ENCODE data around the gene RAB9B.
A peak's percentile ranks its signal among the peaks of the same experiment; 100 is the strongest.
"Not testable (repeated sequence)": the region's sequence is repeated elsewhere in the genome, so short reads cannot be mapped to it uniquely, and the experiment has no call there.

Gene RAB9B, protein sequence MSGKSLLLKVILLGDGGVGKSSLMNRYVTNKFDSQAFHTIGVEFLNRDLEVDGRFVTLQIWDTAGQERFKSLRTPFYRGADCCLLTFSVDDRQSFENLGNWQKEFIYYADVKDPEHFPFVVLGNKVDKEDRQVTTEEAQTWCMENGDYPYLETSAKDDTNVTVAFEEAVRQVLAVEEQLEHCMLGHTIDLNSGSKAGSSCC

DNA sequence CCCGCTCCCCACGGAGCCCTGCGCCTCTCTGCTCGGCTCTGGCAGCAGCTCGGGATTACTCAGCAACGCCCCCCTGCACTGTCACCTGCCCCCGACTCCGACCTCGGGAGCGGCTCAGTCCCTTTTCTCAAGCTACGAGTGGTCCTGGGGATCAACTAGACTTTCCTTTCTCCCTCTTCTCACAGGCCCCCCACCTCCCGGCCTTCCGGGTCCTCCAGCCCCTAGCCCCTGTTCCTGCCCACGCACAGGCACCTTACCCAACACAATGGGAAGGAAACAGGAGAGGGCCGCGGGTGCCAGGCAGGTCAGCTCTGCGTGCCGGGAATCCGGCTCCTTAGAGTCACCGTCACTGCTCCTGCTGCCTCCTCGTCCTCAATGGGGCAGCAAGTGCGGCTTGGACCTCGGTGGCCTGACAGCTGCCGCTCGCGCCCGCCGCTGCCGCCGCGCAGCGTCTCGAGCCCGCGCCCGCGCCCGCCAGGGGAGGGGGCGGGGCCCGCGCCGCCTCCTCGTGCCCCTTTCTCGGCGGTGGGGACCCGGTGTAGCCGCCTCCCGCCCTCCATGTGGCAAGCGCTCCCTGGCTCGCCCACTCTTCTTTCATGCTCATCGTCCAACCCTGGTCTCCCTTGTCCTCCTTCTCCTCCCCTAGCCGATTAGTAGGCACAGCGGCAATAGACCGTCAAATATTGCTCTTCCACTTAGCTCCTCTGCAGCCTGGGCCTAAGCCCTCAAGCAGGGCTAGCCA, at the start of gene RAB9B:
Gene RAB9B (minus strand): TSS at position 455 of the 742 bp plus-strand sequence. CDS start 6,473 bp downstream, outside the sequence.
- peak; percentile 10 for DNase-seq

DNA sequence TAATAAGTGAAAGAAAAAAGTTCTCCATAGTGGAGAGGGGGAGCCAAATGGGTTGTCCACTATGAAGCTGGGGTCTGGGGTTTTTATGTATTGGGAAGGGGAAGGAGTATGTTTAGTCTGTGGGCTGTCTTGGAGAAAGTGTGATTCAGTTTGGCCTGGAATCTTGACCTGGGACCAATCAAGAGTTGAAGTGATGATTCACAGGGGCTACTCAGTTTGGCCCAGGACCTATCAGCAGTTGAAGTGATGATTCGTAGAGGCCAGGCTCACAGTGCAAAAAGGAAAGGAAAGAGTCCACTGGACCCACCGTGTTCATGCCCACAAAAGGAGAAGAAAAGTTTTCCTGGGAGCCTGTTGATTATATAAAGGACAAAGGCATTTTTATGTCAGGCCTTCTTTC, 47.3 kb upstream of the RAB9B start:
- DNase-seq = no peak

DNA sequence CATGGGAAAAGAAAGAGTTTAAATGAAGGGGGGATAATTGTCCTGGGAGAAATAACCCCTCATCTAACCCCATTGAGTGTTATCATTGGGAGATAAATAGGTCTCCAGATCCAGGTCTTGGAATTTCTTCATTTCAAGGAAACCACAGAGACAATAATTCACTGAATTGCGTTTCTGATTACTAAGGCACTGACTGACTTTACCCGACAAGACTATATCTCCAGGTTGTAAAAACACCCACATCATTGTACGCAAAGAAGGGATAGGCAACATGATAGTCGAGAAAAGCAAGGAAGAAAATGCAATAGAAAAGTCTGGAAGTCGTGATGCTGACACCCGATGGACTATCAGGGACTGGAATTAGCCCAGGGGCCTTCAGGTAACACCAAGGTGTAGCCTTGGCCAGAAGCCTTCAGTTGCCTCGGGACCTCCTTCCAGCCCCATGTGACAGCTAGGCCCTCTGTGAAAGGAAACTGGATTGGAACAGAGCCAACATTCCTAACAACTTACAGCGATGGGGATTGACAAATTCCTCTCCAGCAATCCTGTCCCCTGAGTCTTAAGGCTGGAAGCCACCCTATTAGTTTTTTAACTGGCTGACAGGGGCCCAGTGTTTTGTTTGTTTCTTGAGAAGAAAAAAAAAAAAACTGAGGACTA, 46.5 kb upstream of the RAB9B start:
- no peak for DNase-seq

- no peak for DNase-seq
These were observed 45.5 kb upstream of the RAB9B start for GRCh38 chrX:103877571-103877970.

GRCh38 chrX:103864886-103865534, 33.0 kb upstream of the RAB9B start:
- no peak for DNase-seq

GRCh38 chrX:103864149-103864548, 32.1 kb upstream of the RAB9B start:
- no peak for DNase-seq

GRCh38 chrX:103861200-103861599, 29.1 kb upstream of the RAB9B start:
- no peak for DNase-seq

DNA sequence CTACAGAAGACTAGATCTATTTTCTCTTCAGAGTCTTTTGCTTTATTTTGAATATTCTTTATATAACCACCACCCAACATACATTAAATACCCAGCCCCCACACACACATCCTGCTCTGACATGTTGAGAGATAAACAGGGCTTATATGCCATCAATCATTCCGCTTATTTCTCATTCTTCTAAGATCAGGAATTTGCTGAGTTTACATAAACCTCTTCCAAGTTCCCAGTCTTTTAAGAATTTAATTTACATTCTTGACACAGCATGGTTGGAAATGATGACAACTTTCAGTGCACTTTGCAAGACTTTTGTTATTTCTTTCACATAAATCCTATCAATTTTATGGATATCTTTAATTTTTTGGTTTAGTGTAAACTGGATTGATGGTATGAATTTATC, 17.5 kb upstream of the RAB9B start:
- DNase-seq = no peak

- DNase-seq = no peak
These were observed 15.3 kb upstream of the RAB9B start for GRCh38 chrX:103847174-103847870.

GRCh38 chrX:103846386-103846785, 14.3 kb upstream of the RAB9B start:
- no peak for DNase-seq

- peak; percentile 0 for DNase-seq
These were observed 13.2 kb upstream of the RAB9B start for GRCh38 chrX:103845165-103845653.

DNA sequence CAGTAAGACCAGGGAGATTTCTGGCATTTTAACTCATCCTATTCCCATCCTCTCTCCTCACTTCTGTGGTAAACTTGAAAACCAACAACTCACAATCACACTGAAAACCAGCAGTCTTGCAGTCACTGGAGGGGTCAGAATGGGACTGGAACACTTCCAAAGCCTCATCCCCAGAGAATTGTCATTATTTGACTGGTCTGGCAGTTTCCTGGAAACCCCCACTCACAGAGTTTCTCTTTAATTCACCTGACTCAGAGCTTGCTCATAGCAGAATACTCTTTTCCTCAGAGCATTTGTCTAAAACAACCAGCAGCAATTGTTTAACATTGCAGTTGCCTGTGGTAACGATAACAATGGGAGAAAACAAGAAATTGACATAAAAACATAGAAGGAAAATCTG, 7.3 kb upstream of the RAB9B start:
- no peak for DNase-seq

DNA sequence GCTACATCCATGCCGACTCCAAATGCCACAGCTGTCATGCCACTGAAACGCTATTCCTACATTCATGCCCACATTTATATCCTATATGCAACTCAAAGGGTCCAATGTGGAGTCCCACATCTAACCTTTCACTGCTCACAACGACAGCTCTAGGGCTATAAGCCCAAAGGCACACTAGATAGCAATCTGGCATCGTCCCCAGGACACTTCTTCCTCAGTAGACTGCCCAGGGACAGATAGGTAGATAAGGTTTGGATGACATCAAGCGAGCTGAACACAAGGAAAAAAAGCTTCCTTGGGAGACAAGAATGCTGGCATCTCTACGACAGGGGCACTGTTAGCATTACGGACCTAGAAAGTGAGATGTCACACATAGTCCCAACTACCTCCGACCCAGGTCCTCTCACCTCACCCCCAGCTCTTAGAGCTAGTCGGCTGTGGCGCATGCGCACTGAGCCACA, 685 bp downstream of the RAB9B start:
- DNase-seq = peak; percentile 48

- DNase-seq = no peak
These were observed 1.2 kb downstream of the RAB9B start for GRCh38 chrX:103830848-103831247.

DNA sequence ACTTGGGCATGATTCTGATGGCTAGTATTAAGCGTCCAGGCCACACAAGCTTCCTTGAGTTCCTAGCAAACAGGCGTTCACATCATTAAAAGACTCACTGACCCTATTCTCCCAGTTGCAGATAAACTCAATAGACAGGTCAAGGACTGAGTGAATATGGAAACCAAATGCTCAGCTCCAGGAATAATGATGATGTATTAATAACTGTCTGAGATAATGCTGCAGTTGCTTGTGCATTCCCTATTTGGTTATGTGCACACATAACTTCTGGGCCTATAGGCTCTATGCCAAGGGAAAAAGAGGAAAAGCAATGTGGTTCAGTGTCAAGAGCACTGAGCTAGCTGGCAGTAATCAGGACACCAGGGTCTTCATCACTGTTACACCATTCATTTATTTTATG, 3.5 kb downstream of the RAB9B start:
- DNase-seq = no peak

GRCh38 chrX:103825881-103826280, 6.2 kb downstream of the RAB9B start:
- no peak for DNase-seq

- no peak for DNase-seq
These were observed 8.5 kb downstream of the RAB9B start for GRCh38 chrX:103823591-103823990.

GRCh38 chrX:103820802-103821201, 11.3 kb downstream of the RAB9B start:
- DNase-seq = not testable (repeated sequence)

DNA sequence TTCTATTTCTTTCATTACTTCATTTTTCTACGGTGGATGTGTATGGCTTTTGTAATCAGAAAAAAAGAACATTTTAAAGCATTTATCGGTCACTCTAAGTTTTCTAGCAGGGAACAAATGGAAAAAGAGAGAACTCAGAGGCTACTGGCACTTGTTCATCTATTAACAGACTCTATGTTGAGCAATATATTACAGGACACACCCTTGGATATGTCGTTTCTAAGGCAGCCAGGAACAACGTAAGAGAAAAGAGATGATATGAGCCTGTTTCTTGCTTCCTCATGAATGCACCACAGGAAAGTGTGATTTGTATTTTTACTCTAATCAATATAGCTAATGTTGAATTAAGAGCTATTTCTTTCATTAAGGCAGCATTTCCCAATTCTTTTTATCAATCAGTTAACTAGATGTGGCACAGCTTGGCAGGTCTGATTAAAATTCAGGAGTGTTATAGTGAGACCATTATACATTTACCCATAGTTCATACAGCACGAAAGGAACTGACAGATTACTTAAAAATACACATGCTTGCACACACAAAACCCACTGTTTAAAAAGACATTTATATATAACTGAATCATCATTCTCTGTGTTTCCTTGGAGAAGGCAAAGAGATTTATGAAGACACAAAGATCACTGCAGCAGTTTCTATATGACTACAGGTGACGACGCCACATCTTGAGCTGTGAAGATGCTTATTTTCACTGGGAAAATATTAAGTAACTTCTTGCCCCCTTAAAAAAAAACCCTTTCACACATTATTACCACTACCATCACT, 13.0 kb downstream of the RAB9B start:
- no peak for DNase-seq

- DNase-seq = peak; percentile 0
These were observed 14.6 kb downstream of the RAB9B start for GRCh38 chrX:103817502-103817901.

DNA sequence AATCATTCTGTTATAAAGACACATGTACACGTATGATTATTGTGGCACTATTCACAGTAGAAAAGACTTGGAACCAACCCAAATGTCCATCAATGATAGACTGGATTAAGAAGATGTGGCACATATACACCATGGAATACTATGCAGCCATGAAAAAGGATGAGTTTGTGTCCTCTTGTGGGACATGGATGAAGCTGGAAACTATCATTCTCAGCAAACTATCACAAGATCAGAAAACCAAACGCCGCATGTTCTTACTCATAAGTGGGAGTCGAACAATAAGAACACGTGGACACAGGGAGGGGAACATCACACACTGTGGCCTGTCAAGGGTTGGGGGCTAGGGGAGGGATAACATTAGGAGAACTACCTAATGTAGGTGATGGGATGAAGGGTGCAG, 15.0 kb downstream of the RAB9B start:
- DNase-seq = not testable (repeated sequence)

DNA sequence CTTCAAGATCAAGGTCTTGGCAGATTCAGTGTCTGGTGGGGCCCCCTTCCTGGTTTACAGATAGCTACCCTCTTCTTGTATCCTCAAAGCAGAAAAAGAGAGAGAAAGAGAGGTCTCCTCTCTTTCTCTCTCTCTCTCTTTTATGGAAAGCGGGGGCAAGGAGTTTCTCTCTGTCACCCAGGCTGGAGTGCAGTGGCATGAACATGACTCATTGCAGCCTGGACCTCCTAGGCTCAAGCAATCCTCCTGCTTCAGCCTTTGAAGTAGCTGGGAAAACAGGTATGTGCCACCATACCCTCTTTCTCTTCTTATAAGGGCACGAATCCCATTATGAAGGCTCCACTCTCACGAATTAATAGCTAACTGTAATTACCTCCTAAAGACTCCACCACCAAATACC, 20.2 kb downstream of the RAB9B start:
- DNase-seq = no peak

Data from NCI-H2029 (cell line).